GM18520 (cell line): ENCODE measurements around the gene NCOA3.
"Not testable (repeated sequence)": the region's sequence is repeated elsewhere in the genome, so short reads cannot be mapped to it uniquely, and the experiment has no call there.

Source experiments
- ATAC-seq: cut with Tn5 transposase; IDR thresholded peaks from one replicate; pipeline ENCODE4 v1.9.1; 2021; ENCODE audit not compliant: unreplicated experiment

NCOA3 gene

GRCh38 chr20:47561180-47561579 lies 59.5 kb downstream of the NCOA3 start:
- no peak for ATAC-seq

- no peak for ATAC-seq
Observed at GRCh38 chr20:47561603-47562583, 60.2 kb downstream of the NCOA3 start.

GRCh38 chr20:47566269-47566668 lies 64.6 kb downstream of the NCOA3 start:
- no peak for ATAC-seq

- ATAC-seq = no peak
Observed at GRCh38 chr20:47568019-47568418, 66.3 kb downstream of the NCOA3 start.

GRCh38 chr20:47568837-47569410 lies 67.2 kb downstream of the NCOA3 start:
- ATAC-seq = no peak

GRCh38 chr20:47571426-47571825 lies 69.7 kb downstream of the NCOA3 start:
- no peak for ATAC-seq

GRCh38 chr20:47572105-47572729 lies 70.5 kb downstream of the NCOA3 start:
- ATAC-seq = no peak

- no peak for ATAC-seq
Observed at GRCh38 chr20:47573559-47573958, 71.9 kb downstream of the NCOA3 start.

- ATAC-seq = no peak
Observed at GRCh38 chr20:47574616-47575364, 73.1 kb downstream of the NCOA3 start.

- peak; percentile 66 for ATAC-seq
Observed at GRCh38 chr20:47576516-47577033, 74.9 kb downstream of the NCOA3 start.

- no peak for ATAC-seq
Observed at GRCh38 chr20:47577314-47577713, 75.6 kb downstream of the NCOA3 start.

GRCh38 chr20:47578543-47578942 lies 76.9 kb downstream of the NCOA3 start:
- no peak for ATAC-seq

GRCh38 chr20:47580686-47581085 lies 79.0 kb downstream of the NCOA3 start:
- not testable (repeated sequence) for ATAC-seq

- ATAC-seq = no peak
Observed at GRCh38 chr20:47581090-47581489, 79.4 kb downstream of the NCOA3 start.

- ATAC-seq = no peak
Observed at GRCh38 chr20:47583551-47583950, 81.9 kb downstream of the NCOA3 start.

GRCh38 chr20:47585087-47585747 lies 83.5 kb downstream of the NCOA3 start:
- ATAC-seq = no peak

- ATAC-seq = no peak
Observed at GRCh38 chr20:47586649-47587294, 85.1 kb downstream of the NCOA3 start.

GRCh38 chr20:47588158-47588557 lies 86.5 kb downstream of the NCOA3 start:
- no peak for ATAC-seq

- no peak for ATAC-seq
Observed at GRCh38 chr20:47591231-47591630, 89.5 kb downstream of the NCOA3 start.

GRCh38 chr20:47594157-47594556 lies 92.5 kb downstream of the NCOA3 start:
- ATAC-seq = no peak
